ENCODE results near the gene KCNJ10. TPM values are rescaled to one million over a fixed set of nuclear protein-coding genes. Genes with fewer than 3 reads are reported as not detected.

Gene KCNJ10
- total and polyA plus RNA-seq, 2 of the 13 experiments (the other 11 are each of a cell fraction or from before 2014, with no cell fraction given), result 4.4 to 10.3 TPM

DNA sequence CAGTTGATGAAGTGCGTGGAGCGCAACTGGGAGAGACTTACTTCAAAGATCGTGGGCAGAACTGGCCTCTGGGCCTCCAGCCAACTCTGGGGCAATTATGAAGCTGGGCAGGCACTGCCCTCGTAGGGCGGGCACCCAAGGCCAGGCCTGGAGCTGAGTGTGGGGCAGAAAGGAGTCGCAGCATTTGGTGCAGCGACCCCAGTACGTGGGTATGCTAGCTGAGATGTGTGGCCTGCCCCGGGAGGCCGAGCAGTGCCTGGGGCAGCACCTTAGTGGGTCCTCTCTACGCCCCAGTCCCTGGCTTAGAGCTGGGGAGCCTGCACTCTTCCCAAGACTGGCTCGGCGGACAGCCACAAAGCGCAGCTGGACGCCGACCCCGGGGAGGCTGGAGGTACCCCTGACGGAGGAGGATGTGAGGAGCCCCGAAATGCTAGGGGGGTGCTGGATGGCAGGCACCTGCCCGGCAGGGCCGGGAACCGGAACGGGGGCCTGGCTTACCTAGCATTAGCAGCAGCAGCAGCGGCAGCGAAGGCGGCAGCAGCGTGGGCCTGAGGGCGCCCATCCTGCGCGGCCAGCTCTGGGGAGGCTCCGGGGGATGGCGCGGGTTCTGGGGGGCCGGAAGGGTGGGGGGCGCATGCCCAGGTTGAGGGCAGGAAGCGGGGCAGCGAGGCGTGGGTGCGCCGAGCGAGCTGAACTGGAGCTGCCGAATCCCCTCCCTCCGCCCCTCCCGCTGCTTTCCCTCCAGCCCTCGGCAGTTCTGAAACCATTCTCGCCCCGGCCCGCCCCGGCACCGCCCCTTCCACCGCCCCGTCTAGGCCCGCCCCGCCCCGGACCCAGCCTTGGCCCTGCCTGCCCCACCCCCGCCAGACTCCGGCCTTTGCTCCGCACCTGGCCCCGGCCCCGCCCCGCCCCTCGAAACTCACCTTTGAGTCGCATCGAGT is 28.2 kb upstream of the KCNJ10 start, which contains the start of gene IGSF8 (continued):
- TF ChIP-seq HOMEZ (CRISPR knock-in tag; IDR thresholded peaks at IDR 0.05; ENCODE audit: low read depth) (no peak), ZC3H4 (CRISPR knock-in tag; IDR thresholded peaks at IDR 0.05; ENCODE audit: borderline replicate concordance) (no peak), ZNF337 (CRISPR knock-in tag; IDR thresholded peaks at IDR 0.05; ENCODE audit: borderline replicate concordance, low read depth) (no peak), ZNF563 (CRISPR knock-in tag; IDR thresholded peaks at IDR 0.05) (peak; percentile 39; the same call in 1 of the 2 replicates), NR3C1 (CRISPR knock-in tag; IDR thresholded peaks at IDR 0.05) (no peak), ZNF687 (CRISPR knock-in tag; IDR thresholded peaks at IDR 0.05) (peak; percentile 61), HOXA3 (CRISPR knock-in tag; IDR thresholded peaks at IDR 0.05) (0 out of 2 replicates have a peak, but pooled peaks have one; percentile 21), PAWR (CRISPR knock-in tag; IDR thresholded peaks at IDR 0.05; ENCODE audit: borderline replicate concordance) (peak; percentile 47; the same call in 1 of the 2 replicates), ZNF138 (CRISPR knock-in tag; IDR thresholded peaks at IDR 0.05; ENCODE audit: low read depth) (no peak), BRD4 (CRISPR knock-in tag; IDR thresholded peaks at IDR 0.05) (no peak), ZNF468 (CRISPR knock-in tag; IDR thresholded peaks at IDR 0.05) (no peak), ZBTB1 (CRISPR knock-in tag; IDR thresholded peaks at IDR 0.05; ENCODE audit: borderline replicate concordance) (no peak), MBD4 (IDR thresholded peaks at IDR 0.05; ENCODE audit: borderline replicate concordance, low read length) (no peak), KMT2A (CRISPR knock-in tag; IDR thresholded peaks at IDR 0.05) (no peak), MIER2 (CRISPR knock-in tag; IDR thresholded peaks at IDR 0.05) (no peak), HDAC1 (CRISPR knock-in tag; IDR thresholded peaks at IDR 0.05) (peak; percentile 58; the same call in 1 of the 2 replicates), ZNF782 (CRISPR knock-in tag; IDR thresholded peaks at IDR 0.05; ENCODE audit: borderline replicate concordance) (0 out of 2 replicates have a peak, but pooled peaks have one; percentile 49), RBFOX2 (IDR thresholded peaks at IDR 0.05; ENCODE audit: low read depth, low read length) (peak; percentile 46; the same call in 1 of the 2 replicates), MYC (CRISPR knock-in tag; IDR thresholded peaks at IDR 0.05; ENCODE audit: borderline replicate concordance) (peak; percentile 63)
- TF ChIP-seq, protein P1, sequence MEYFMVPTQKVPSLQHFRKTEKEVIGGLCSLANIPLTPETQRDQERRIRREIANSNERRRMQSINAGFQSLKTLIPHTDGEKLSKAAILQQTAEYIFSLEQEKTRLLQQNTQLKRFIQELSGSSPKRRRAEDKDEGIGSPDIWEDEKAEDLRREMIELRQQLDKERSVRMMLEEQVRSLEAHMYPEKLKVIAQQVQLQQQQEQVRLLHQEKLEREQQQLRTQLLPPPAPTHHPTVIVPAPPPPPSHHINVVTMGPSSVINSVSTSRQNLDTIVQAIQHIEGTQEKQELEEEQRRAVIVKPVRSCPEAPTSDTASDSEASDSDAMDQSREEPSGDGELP (IDR thresholded peaks at IDR 0.05; ENCODE audit: borderline replicate concordance, low read depth), result no peak

Measured in HepG2 (cell line).